ENCODE results near the gene TIAM1. TPM values are rescaled to one million over a fixed set of nuclear protein-coding genes. Genes with fewer than 3 reads are reported as not detected.

TIAM1 gene
- total RNA-seq, 4 donors from 2014 or later, result 0.66 to 3.5 (median 1.0) TPM

DNA sequence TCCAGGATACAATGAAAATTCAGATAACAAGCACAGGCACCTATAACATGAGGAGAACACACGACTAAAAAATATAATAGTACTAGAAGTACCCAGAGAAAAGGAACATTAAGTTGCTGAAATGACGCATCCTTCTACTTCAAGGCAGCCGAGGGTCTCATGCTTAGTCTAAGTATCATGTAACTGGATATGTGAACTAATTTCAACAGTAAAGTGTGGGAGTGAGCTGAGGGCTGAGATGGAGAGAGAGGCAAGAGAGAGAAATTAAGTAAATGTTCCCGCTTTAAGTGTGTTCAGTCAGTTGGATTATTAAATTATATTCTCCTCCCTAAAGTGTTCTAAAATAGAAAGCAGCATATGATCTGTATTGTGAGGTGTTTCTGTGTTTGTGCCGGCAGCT is 153.5 kb downstream of the TIAM1 start:
- H3K36me3 ChIP-seq, result no peaks in the 10 kb centered on the region
- in situ Hi-C loops (cut with MboI; ENCODE audit: low sequenced_read_pairs in 4 of 4), result loop anchor here in 3 of 4 donors (10.0 to 25.0 kb wide), 2 partner anchors 394 to 397 kb away; no protein-coding TSS in a partner anchor
- ATAC-seq (no peak), DNase-seq (no peak)
- H3K4me3 ChIP-seq, result no peak overlapping the region
- no peaks in the 10 kb centered on the region for H3K4me1 ChIP-seq
- no peaks in the 10 kb centered on the region for H3K9me3 ChIP-seq
- intact Hi-C loops (cut with DNase I; ENCODE audit: low total_unique reads), result no loop called here
- no peak for TF ChIP-seq POLR2A (IDR thresholded peaks at IDR 0.05)
- TF ChIP-seq, protein P1, sequence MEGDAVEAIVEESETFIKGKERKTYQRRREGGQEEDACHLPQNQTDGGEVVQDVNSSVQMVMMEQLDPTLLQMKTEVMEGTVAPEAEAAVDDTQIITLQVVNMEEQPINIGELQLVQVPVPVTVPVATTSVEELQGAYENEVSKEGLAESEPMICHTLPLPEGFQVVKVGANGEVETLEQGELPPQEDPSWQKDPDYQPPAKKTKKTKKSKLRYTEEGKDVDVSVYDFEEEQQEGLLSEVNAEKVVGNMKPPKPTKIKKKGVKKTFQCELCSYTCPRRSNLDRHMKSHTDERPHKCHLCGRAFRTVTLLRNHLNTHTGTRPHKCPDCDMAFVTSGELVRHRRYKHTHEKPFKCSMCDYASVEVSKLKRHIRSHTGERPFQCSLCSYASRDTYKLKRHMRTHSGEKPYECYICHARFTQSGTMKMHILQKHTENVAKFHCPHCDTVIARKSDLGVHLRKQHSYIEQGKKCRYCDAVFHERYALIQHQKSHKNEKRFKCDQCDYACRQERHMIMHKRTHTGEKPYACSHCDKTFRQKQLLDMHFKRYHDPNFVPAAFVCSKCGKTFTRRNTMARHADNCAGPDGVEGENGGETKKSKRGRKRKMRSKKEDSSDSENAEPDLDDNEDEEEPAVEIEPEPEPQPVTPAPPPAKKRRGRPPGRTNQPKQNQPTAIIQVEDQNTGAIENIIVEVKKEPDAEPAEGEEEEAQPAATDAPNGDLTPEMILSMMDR (IDR thresholded peaks at IDR 0.05 in 4 of 5, conservative IDR thresholded peaks at IDR 0.05 in 1 of 5), result no peak
- H3K27ac ChIP-seq, result no peak overlapping the region
- no peaks in the 10 kb centered on the region for H3K27me3 ChIP-seq

DNA sequence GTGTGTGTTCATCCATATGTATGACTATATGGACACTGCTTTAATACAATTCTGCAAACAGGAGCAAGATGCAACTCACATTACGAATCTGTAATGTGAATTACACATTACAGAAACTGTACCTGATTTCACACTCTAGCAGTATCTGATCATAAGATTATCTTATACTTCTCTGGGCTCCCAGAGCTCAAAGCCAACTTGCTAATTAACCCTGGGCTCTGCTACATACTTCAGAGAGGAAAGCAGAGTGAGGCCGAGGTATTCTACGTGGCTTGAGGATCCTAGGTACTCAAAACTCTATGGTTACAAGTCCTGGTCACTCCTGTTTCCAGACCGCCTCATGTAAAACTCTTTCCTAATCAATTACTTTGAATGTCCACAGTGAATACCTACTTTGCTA is 156.6 kb downstream of the TIAM1 start:
- Histone ChIP-seq H3K27me3 (no peaks in the 10 kb centered on the region), H3K9me3 (no peaks in the 10 kb centered on the region), H3K4me3 (no peak overlapping the region), H3K27ac (no peak overlapping the region), H3K4me1 (no peaks in the 10 kb centered on the region), H3K36me3 (no peaks in the 10 kb centered on the region)
- in situ Hi-C loops (cut with MboI; ENCODE audit: low sequenced_read_pairs in 4 of 4), result loop anchor here in 1 of 4 donors (25.0 kb wide), 1 partner anchor 400 kb away; no protein-coding TSS in a partner anchor
- intact Hi-C loops (cut with DNase I; ENCODE audit: low total_unique reads), result no loop called here
- TF ChIP-seq, protein P1 (IDR thresholded peaks at IDR 0.05 in 4 of 5, conservative IDR thresholded peaks at IDR 0.05 in 1 of 5), result no peak
- TF ChIP-seq POLR2A (IDR thresholded peaks at IDR 0.05), result no peak
- ATAC-seq (no peak), DNase-seq (no peak)

DNA sequence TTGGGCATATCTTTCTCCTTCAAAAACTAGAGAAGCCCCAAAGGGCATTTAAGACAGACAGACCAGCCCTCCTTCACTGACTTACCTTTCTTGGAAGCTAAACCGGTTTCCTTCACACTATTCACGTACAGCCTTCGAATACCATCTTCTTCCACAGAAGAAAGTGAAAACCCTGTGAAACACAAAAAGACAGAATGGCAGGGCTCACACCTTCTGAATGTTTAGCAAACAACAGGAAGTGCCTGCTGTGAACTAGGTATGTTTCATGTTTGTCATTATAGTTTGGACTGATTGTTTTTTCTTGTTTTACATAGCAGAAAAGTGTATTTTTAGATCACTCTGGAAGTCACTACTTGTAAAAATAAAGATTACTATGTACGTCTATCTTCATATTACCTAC is 157.1 kb downstream of the TIAM1 start:
- DNase-seq, result no peak
- TF ChIP-seq, protein P1 (IDR thresholded peaks at IDR 0.05 in 4 of 5, conservative IDR thresholded peaks at IDR 0.05 in 1 of 5), result no peak
- no peak for TF ChIP-seq POLR2A (IDR thresholded peaks at IDR 0.05)
- Histone ChIP-seq H3K27ac (no peak overlapping the region), H3K36me3 (no peaks in the 10 kb centered on the region), H3K4me3 (no peak overlapping the region), H3K4me1 (no peaks in the 10 kb centered on the region), H3K27me3 (no peaks in the 10 kb centered on the region), H3K9me3 (no peaks in the 10 kb centered on the region)
- intact Hi-C loops (cut with DNase I; ENCODE audit: low total_unique reads), result no loop called here
- ATAC-seq, result no peak
- in situ Hi-C loops (cut with MboI; ENCODE audit: low sequenced_read_pairs in 4 of 4), result loop anchor here in 1 of 4 donors (25.0 kb wide), 1 partner anchor 400 kb away; no protein-coding TSS in a partner anchor

DNA sequence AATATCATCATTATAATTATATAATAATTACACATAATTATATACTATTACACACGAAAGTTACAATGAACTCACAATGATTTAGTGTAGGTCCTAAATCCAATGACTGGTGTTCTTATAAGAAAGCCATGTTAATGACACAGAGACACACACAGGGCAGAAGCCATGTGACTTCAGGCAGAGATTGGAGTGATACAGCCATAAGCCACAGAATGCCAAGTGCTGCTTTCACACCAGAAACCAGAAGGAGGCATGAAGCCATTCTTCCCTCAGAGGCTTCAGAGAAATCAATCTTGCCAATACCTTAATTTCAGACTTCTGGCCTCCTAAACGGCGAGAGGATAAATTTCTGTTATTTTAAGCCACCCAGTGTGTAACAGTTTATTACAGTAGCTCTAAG is 158.4 kb downstream of the TIAM1 start:
- Histone ChIP-seq H3K9me3 (no peaks in the 10 kb centered on the region), H3K27ac (no peak overlapping the region), H3K27me3 (no peaks in the 10 kb centered on the region), H3K4me3 (no peak overlapping the region), H3K36me3 (no peaks in the 10 kb centered on the region), H3K4me1 (no peaks in the 10 kb centered on the region)
- DNase-seq (no peak), ATAC-seq (no peak)
- intact Hi-C loops (cut with DNase I; ENCODE audit: low total_unique reads) (no loop called here), in situ Hi-C loops (cut with MboI; ENCODE audit: low sequenced_read_pairs in 4 of 4) (loop anchor here in 1 of 4 donors (25.0 kb wide), 1 partner anchor 402 kb away; no protein-coding TSS in a partner anchor)
- TF ChIP-seq, protein P1 (IDR thresholded peaks at IDR 0.05 in 4 of 5, conservative IDR thresholded peaks at IDR 0.05 in 1 of 5), result no peak
- no peak for TF ChIP-seq POLR2A (IDR thresholded peaks at IDR 0.05)

DNA sequence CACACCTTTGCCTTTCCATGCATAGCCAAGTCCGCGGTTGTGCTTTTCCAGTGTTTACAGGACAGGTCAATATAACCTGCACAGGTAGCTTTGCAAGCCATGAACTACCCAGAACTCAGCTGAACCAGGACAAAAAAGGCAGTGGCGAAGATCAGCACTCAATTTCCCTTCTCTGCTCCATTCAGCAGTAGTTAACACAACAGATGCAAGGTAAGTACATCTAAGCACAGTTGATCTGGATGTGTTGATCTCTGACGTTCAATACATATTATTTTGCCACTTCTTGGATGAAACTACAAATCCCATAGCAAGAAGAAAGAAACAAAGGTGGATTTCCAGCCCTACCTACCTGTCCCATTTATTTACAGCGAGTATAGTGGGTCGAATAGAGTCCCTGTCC is 159.2 kb downstream of the TIAM1 start:
- ATAC-seq, result no peak
- in situ Hi-C loops (cut with MboI; ENCODE audit: low sequenced_read_pairs in 4 of 4), result loop anchor here in 1 of 4 donors (25.0 kb wide), 1 partner anchor 402 kb away; no protein-coding TSS in a partner anchor
- no peaks in the 10 kb centered on the region for H3K9me3 ChIP-seq

More for the DNA sequence above, 159.2 kb downstream of the TIAM1 start:
- H3K27ac ChIP-seq, result no peak overlapping the region
- no peaks in the 10 kb centered on the region for H3K27me3 ChIP-seq
- no peaks in the 10 kb centered on the region for H3K4me1 ChIP-seq
- no peak overlapping the region for H3K4me3 ChIP-seq
- TF ChIP-seq, protein P1 (IDR thresholded peaks at IDR 0.05 in 4 of 5, conservative IDR thresholded peaks at IDR 0.05 in 1 of 5), result no peak
- TF ChIP-seq POLR2A (IDR thresholded peaks at IDR 0.05), result no peak
- DNase-seq, result no peak
- H3K36me3 ChIP-seq, result no peaks in the 10 kb centered on the region
- intact Hi-C loops (cut with DNase I; ENCODE audit: low total_unique reads), result no loop called here

Data from gastrocnemius medialis (tissue), 4 donors.